Thyroid gland (tissue), 4 donors: ENCODE results near the gene NLK.

Experiments used
- POLR2A ChIP-seq, 2 donors: fragments of 450-650 bp; IDR thresholded peaks; one replicate each; pipeline ENCODE4 v1.6.1; 2017; ENCODE audit warnings: antibody characterized with exemption in 2 of 2, mild to moderate bottlenecking in 2 of 2, moderate library complexity in 1 of 2
- TF ChIP-seq, protein P1 (sequence below), 6 experiments: fragments of 200-600 bp in 3 of 6; fragments of 450-650 bp in 3 of 6; sonication (generic) in 3 of 6; IDR thresholded peaks; one replicate each; pipeline ENCODE4 v1.5.1; 2016 to 2019; ENCODE audit warnings: antibody characterized with exemption in 6 of 6, mild to moderate bottlenecking in 2 of 6, inconsistent platforms in 1 of 6, moderate library complexity in 1 of 6

DNA sequence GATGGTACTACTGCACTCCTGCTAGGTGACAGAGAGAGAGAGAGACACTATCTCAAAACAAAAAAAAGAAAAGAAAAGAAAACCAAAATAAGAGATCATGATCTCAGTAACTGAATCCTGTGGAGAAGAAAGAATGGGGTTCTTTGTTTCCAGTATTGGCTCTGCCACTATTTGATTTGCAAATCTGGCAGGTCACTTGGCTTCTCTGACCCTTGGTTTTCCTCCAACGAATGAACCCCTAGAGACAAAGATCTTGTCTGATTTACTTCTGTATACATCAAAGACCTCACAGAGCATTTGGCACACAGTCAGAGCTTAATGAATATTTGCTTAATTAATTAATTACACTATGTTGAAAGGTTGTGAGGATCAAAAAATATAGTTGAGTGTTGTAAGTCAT lies 47.9 kb upstream of the NLK start:
- TF ChIP-seq, protein P1, sequence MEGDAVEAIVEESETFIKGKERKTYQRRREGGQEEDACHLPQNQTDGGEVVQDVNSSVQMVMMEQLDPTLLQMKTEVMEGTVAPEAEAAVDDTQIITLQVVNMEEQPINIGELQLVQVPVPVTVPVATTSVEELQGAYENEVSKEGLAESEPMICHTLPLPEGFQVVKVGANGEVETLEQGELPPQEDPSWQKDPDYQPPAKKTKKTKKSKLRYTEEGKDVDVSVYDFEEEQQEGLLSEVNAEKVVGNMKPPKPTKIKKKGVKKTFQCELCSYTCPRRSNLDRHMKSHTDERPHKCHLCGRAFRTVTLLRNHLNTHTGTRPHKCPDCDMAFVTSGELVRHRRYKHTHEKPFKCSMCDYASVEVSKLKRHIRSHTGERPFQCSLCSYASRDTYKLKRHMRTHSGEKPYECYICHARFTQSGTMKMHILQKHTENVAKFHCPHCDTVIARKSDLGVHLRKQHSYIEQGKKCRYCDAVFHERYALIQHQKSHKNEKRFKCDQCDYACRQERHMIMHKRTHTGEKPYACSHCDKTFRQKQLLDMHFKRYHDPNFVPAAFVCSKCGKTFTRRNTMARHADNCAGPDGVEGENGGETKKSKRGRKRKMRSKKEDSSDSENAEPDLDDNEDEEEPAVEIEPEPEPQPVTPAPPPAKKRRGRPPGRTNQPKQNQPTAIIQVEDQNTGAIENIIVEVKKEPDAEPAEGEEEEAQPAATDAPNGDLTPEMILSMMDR (IDR thresholded peaks at IDR 0.05), result no peak
- TF ChIP-seq POLR2A (IDR thresholded peaks at IDR 0.05), result no peak
